ENCODE measurements around the gene PRELID2.

The PRELID2 gene

DNA sequence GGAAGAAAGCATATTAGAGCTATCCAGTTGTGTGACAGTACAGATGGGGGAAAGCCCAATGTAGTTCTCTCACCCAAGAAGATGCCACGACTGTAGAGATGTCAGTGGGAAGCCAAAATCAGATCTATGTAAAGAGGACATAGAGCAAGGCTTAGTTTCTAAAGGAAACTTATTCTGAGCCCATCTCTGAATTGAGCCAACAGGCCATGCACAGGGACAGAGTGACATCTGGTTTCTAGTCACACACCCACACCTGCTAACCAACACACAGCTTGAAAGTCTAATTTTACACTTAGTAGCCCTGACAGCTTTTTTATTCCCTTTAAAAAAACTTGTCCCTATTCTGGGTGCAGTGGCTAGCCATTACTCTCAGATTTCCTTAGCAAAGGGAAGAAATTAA lies 22.3 kb downstream of the PRELID2 start:
- TF ChIP-seq, protein P1, sequence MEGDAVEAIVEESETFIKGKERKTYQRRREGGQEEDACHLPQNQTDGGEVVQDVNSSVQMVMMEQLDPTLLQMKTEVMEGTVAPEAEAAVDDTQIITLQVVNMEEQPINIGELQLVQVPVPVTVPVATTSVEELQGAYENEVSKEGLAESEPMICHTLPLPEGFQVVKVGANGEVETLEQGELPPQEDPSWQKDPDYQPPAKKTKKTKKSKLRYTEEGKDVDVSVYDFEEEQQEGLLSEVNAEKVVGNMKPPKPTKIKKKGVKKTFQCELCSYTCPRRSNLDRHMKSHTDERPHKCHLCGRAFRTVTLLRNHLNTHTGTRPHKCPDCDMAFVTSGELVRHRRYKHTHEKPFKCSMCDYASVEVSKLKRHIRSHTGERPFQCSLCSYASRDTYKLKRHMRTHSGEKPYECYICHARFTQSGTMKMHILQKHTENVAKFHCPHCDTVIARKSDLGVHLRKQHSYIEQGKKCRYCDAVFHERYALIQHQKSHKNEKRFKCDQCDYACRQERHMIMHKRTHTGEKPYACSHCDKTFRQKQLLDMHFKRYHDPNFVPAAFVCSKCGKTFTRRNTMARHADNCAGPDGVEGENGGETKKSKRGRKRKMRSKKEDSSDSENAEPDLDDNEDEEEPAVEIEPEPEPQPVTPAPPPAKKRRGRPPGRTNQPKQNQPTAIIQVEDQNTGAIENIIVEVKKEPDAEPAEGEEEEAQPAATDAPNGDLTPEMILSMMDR (IDR thresholded peaks at IDR 0.05; ENCODE audit: low read depth, low read length), result no peak
- no peak for DNase-seq (ENCODE audit: low read depth, low spot score)
- in situ Hi-C loops (cut with HindIII; ENCODE audit: low sequenced_read_pairs), result no loop called here

DNA sequence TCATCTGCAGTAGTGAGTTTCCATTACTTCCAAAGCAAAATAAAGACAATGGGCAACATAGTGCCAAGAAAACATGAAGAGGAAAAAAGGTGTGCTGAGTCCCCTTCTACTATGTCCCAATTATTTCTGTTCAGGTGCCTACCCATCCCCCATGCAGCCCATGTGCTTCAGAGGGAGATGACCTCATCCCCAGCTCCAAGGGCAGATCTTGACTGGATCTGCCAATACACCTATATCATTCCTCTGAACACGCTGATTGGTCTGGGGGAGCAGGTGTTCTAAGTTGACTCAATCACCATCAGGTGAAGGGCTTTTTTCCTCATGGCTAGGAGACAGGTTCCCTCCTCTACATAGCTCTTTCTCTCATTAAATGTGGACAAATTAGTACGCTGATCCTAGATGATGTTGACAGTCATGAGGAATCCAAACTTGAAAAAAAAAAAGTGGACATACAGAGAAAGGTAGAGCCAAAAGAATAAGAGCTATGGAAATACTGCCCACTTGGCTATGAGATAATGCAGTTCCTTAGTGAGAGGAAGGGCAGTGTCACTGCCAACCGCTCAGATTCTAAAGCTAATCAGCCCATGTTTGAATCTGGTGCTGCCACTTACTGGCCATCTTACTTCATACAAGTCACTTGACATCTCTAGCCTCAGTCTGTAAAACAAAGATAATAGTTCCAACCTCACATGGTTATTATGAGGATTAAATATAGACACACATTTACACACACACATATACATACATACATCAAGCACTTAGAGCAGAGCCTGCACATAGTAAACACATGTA lies 23.1 kb downstream of the PRELID2 start:
- DNase-seq (ENCODE audit: low read depth, low spot score), result peak; percentile 54
- in situ Hi-C loops (cut with HindIII; ENCODE audit: low sequenced_read_pairs), result no loop called here
- H3K4me3 ChIP-seq (ENCODE audit: low read depth, low read length), result no peak overlapping the region
- TF ChIP-seq, protein P1 (IDR thresholded peaks at IDR 0.05; ENCODE audit: low read depth, low read length), result peak; percentile 26

More for the DNA sequence above, 22.3 kb downstream of the PRELID2 start:
- no peak overlapping the region for H3K4me3 ChIP-seq (ENCODE audit: low read depth, low read length)

DNA sequence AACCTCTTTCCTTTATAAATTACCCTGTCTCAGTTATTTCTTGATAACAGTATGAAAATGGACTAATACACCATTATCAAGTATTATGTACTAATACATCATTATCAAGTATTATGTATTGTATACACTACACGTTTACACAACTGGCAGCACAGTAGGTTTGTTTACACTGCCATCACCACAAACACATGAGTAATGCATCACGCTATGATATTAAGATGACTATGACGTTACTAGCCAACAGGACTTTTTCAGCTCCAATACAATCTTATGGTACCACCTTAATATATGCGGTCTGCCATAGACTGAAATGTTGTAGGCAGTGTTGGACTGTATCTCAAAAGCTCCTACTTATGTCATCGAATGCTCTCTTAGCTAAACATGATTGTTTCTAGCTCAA lies 28.2 kb downstream of the PRELID2 start:
- H3K4me3 ChIP-seq (ENCODE audit: low read depth, low read length), result no peak overlapping the region
- no peak for DNase-seq (ENCODE audit: low read depth, low spot score)
- in situ Hi-C loops (cut with HindIII; ENCODE audit: low sequenced_read_pairs), result no loop called here
- TF ChIP-seq, protein P1 (IDR thresholded peaks at IDR 0.05; ENCODE audit: low read depth, low read length), result no peak

GRCh38 chr5:145805819-145806218 lies 29.3 kb downstream of the PRELID2 start:
- TF ChIP-seq, protein P1 (IDR thresholded peaks at IDR 0.05; ENCODE audit: low read depth, low read length), result no peak
- no peak overlapping the region for H3K4me3 ChIP-seq (ENCODE audit: low read depth, low read length)
- no peak for DNase-seq (ENCODE audit: low read depth, low spot score)
- in situ Hi-C loops (cut with HindIII; ENCODE audit: low sequenced_read_pairs), result no loop called here

DNA sequence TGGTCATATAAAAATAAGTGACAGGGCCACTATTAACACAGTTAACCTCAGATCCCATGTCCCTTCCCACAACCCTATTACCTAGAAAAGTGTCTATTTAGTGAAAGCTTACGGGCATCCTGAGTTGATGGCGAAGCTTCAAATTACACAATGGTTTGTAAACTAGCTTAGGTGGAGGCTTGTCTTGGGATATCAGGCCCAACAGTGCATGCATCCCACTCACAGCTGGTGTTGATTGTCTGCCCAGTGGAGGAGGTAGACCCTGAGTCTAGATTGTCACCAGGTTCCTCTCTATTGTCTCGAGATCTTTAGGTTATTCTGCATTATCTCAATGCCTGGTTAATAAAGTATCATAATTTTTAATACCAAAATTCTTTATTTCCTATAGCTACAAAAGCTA lies 30.4 kb downstream of the PRELID2 start:
- TF ChIP-seq, protein P1 (IDR thresholded peaks at IDR 0.05; ENCODE audit: low read depth, low read length), result no peak
- no peak overlapping the region for H3K4me3 ChIP-seq (ENCODE audit: low read depth, low read length)
- no peak for DNase-seq (ENCODE audit: low read depth, low spot score)
- in situ Hi-C loops (cut with HindIII; ENCODE audit: low sequenced_read_pairs), result no loop called here

DNA sequence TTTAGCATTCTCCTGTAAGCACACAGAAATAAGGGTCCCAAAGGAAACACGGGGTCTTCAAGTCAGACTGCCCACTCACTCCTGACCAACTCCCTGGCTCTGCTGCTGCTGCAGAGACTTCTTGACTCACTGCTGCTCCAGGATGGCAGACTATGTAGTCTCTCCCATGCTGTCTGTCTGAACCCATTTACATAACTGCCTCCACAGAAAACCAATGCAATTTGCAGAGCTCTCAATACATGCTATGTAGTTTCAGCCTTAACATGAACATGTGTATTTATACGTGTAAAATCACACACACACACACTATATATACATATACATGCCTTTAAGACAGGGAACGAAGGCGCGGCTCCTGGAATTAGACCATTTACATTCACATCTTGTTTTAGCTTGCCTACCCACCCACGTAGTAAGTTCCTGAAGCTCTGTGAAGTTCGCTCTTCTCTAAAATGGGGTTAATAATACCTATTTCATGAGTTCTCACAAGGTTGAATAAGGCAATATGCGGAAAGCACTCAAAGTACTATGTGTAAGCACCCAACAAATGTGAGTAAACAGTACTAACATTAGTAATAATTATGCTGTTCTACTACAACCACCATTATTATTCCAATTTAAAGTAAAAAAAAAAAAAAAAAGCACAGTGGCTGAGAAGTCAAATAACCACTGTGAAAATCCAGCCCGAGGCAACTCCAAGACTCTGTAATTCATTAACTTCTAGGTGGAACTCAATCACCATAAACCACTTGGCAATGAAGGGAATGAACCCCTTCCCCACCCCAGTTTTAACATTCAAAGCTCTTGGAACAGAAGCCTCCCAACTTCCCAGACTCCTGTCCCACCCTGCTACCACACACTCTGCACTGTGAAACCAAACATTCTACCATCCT lies 31.8 kb downstream of the PRELID2 start:
- TF ChIP-seq, protein P1 (IDR thresholded peaks at IDR 0.05; ENCODE audit: low read depth, low read length), result no peak
- DNase-seq (ENCODE audit: low read depth, low spot score), result no peak
- in situ Hi-C loops (cut with HindIII; ENCODE audit: low sequenced_read_pairs), result no loop called here
- no peak overlapping the region for H3K4me3 ChIP-seq (ENCODE audit: low read depth, low read length)

All from astrocyte of the spinal cord (primary cell).